Chondrocyte (in vitro differentiated cells): ENCODE results near the gene CAP1. TPM values are rescaled to one million over a fixed set of nuclear protein-coding genes. Genes with fewer than 3 reads are reported as not detected.

ENCODE experiments used
- DNase-seq: peaks from one replicate; pipeline ENCODE4 v3.0.0; 2021; ENCODE audit warnings: mixed read lengths, low spot score
- H3K27ac Mint-ChIP-seq: one replicate; pipeline ENCODE4 v1.8.0; 2021; ENCODE audit warnings: mild to moderate bottlenecking, moderate library complexity, mixed read lengths; ENCODE audit not compliant: unreplicated experiment
- H3K27me3 Mint-ChIP-seq: 2 replicates; pipeline ENCODE4 v1.8.0; 2021; ENCODE audit warnings: low read depth, mixed read lengths
- H3K36me3 Mint-ChIP-seq: 2 replicates; pipeline ENCODE4 v1.8.0; 2021; ENCODE audit warnings: low read depth, mixed read lengths
- H3K4me1 Mint-ChIP-seq: 2 replicates; pipeline ENCODE4 v1.8.0; 2021; ENCODE audit warnings: low read depth, mild to moderate bottlenecking, mixed read lengths
- H3K4me3 Mint-ChIP-seq: one replicate; pipeline ENCODE4 v1.8.0; 2021; ENCODE audit warnings: mild to moderate bottlenecking, moderate library complexity, mixed read lengths; ENCODE audit not compliant: unreplicated experiment
- H3K9me3 Mint-ChIP-seq: 2 replicates; pipeline ENCODE4 v1.8.0; 2021; ENCODE audit warnings: low read depth, mixed read lengths
- total RNA-seq: library from RNA; stranded (reverse); gene quantifications from 3 replicates; pipeline ENCODE4 v1.2.1, GENCODE V29; 2021
- TF ChIP-seq, protein P1 (sequence below): fragments of 200-600 bp; sonication (generic); IDR thresholded peaks from 2 replicates; pipeline ENCODE4 v1.5.0; 2021; ENCODE audit warnings: antibody characterized with exemption, mild to moderate bottlenecking, moderate library complexity

CAP1 gene
- total RNA-seq, 1 donor from 2014 or later = 576 TPM

DNA sequence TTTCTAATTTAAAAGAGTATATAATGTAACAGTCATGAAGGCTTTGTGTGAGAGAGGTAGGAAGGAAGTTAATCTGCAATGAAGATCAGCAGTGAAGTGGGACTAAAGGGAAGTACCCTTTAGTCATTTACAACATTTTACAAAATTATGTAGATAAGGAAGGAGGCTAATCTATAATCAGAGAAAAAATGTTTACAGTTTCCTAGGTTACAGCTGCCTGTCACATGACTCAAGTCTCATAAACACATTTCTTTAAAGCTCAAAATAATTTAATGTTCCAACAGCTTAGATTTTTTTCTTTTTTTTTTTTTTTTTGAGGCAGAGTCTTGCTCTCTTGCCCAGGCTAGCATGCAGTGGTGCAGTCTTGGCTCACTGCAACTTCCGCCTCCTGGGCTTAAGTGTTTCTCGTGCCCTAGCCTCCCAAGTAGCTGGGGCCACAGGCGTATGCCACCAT is 26.2 kb upstream of the CAP1 start:
- Mint-ChIP-seq H3K4me1 (peaks cover 3% of the 10 kb centered on the region), H3K9me3 (no peaks in the 10 kb centered on the region)
- TF ChIP-seq, protein P1, sequence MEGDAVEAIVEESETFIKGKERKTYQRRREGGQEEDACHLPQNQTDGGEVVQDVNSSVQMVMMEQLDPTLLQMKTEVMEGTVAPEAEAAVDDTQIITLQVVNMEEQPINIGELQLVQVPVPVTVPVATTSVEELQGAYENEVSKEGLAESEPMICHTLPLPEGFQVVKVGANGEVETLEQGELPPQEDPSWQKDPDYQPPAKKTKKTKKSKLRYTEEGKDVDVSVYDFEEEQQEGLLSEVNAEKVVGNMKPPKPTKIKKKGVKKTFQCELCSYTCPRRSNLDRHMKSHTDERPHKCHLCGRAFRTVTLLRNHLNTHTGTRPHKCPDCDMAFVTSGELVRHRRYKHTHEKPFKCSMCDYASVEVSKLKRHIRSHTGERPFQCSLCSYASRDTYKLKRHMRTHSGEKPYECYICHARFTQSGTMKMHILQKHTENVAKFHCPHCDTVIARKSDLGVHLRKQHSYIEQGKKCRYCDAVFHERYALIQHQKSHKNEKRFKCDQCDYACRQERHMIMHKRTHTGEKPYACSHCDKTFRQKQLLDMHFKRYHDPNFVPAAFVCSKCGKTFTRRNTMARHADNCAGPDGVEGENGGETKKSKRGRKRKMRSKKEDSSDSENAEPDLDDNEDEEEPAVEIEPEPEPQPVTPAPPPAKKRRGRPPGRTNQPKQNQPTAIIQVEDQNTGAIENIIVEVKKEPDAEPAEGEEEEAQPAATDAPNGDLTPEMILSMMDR = no peak

DNA sequence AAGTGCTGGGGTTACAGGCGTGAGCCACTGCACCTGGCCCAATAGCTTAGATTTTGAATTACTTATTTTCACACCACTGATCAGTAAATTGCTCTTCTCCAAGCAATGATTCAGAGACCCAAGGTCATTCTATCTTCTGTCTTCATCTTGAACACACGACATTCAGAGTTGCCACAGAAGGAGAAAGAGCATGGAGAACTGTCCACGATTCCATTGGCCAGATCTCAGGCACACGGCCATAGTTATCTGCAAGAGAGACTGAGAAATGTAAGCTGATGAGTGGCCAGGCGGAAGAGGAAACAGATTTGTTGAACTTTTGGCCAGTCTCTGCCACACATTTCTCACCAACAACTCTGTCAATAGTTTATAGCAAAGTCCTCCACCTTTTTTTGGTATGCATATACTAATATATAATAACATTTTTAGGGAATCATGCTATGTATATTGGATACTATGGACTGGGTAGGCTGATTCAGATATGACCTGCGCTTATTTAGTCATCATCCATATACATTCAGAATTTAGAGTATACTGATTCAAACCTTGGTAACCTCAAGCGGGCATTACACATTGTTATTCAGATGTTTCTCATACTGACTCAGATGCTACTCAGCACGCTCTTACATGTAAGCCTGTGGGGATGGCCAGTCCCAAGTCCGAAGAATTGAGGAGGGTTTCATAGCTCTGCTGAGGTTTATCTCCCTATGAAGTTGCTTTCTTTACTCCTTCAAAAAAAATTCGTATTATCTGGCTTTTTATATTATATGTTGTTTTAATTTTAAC is 25.5 kb upstream of the CAP1 start:
- Mint-ChIP-seq H3K36me3 (no peaks in the 10 kb centered on the region), H3K9me3 (no peaks in the 10 kb centered on the region), H3K4me3 (no peak overlapping the region), H3K27me3 (no peaks in the 10 kb centered on the region), H3K4me1 (peaks cover 3% of the 10 kb centered on the region), H3K27ac (peak overlapping the region; percentile 77)
- TF ChIP-seq, protein P1 = no peak
- no peak for DNase-seq

More for the DNA sequence above, 26.2 kb upstream of the CAP1 start:
- Mint-ChIP-seq H3K36me3 (no peaks in the 10 kb centered on the region), H3K4me3 (no peak overlapping the region), H3K27me3 (no peaks in the 10 kb centered on the region), H3K27ac (no peak overlapping the region)
- no peak for DNase-seq

DNA sequence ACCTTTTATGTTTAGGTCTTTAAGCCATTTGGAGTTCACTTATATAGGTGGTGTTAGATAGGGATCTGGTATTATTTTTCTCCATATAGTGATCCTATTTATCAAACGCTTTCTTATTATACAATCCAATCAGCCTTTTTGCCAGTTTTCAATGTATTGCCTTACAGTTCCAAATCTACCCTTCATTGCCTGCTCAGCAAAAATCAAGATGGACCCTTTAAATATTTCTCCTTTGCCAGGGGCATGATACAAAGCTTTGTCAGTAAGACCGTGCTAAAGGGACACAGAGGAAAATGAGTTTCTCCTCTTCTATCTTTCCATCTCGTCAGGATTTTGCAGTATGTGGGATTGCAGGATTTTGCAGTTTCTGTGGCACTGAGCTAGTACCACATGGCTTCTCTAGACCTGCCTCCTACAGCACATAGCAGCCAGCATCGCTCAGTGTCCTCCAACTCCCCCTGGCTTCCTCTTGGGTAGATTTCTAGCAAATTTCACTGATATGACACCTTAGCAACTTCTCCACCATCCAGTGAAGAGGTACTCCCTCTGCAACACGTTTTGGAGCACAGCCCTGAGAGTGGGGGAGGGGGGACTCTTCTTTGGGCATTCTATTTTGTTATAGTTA is 22.5 kb upstream of the CAP1 start:
- Mint-ChIP-seq H3K36me3 (no peaks in the 10 kb centered on the region), H3K27me3 (no peaks in the 10 kb centered on the region), H3K9me3 (no peaks in the 10 kb centered on the region), H3K4me1 (peaks cover 3% of the 10 kb centered on the region), H3K27ac (no peak overlapping the region), H3K4me3 (no peak overlapping the region)
- DNase-seq = no peak
- TF ChIP-seq, protein P1 = no peak

GRCh38 chr1:40020447-40021085 is 20.0 kb upstream of the CAP1 start:
- TF ChIP-seq, protein P1 = no peak

GRCh38 chr1:40023379-40023944 is 17.1 kb upstream of the CAP1 start:
- H3K4me3 Mint-ChIP-seq = no peak overlapping the region
- TF ChIP-seq, protein P1 = no peak

More at GRCh38 chr1:40020447-40021085, 20.0 kb upstream of the CAP1 start:
- H3K9me3 Mint-ChIP-seq = peaks cover 5% of the 10 kb centered on the region
- no peak for DNase-seq
- no peaks in the 10 kb centered on the region for H3K4me1 Mint-ChIP-seq
- no peak overlapping the region for H3K27ac Mint-ChIP-seq
- H3K4me3 Mint-ChIP-seq = no peak overlapping the region
- peaks cover 3% of the 10 kb centered on the region for H3K36me3 Mint-ChIP-seq
- peaks cover 2% of the 10 kb centered on the region for H3K27me3 Mint-ChIP-seq

More at GRCh38 chr1:40023379-40023944, 17.1 kb upstream of the CAP1 start:
- Mint-ChIP-seq H3K27me3 (peaks cover 4% of the 10 kb centered on the region), H3K36me3 (peaks cover 6% of the 10 kb centered on the region), H3K9me3 (peaks cover 8% of the 10 kb centered on the region), H3K4me1 (no peaks in the 10 kb centered on the region), H3K27ac (no peak overlapping the region)
- no peak for DNase-seq
